HCT116 (cell line): Measurements from ENCODE around the gene ATXN1. TPM values are rescaled to one million over a fixed set of nuclear protein-coding genes. Genes with fewer than 3 reads are reported as not detected.

Experiments used
- ATAC-seq: fragments of 200-7000 bp; cut with Tn5 transposase; 2 replicates; pipeline ENCODE4 v1.9.1; 2020; ENCODE audit warnings: mild to moderate bottlenecking, moderate library complexity
- BruUV-seq: library from RNA; stranded (reverse); fragments of 400-500 nt; replicated peaks from 2 replicates; lab custom pipeline; 2021; lab: Mats Ljungman, UMichigan
- CTCF ChIA-PET: fragments of 300-600 bp; sonication (Branson Sonifier 250); formaldehyde crosslinking; loops from one replicate; lab custom pipeline; 2021; ENCODE audit warnings: antibody characterized with exemption; lab: Charles Lee
- POLR2A ChIA-PET: fragments of 300-600, 350-600 bp; sonication (Branson Sonifier 250); formaldehyde crosslinking; loops from one replicate; lab custom pipeline; 2021; ENCODE audit warnings: antibody characterized with exemption; lab: Charles Lee
- RAD21 ChIA-PET, 2 experiments: fragments of 300-600 bp; sonication (Branson Sonifier 250); formaldehyde crosslinking; loops; one replicate each; lab custom pipeline; 2023; ENCODE audit warnings: low total read pairs in 2 of 2; ENCODE audit not compliant: uncharacterized antibody in 2 of 2, unreplicated experiment in 2 of 2, low non-redundant PET in 1 of 2; lab: Charles Lee
- DNase-seq: peaks from one replicate; pipeline ENCODE4 v3.0.0-alpha.2; 2010; ENCODE audit warnings: low read depth, low spot score
- H2AFZ ChIP-seq: fragments of 200-600 bp; shearing (Covaris generic), sonication (generic); 2 replicates; pipeline ENCODE4 v1.6.1; 2017; ENCODE audit warnings: low read depth, mixed run types, mixed read lengths, antibody characterized with exemption, low read length; ENCODE audit not compliant: poor library complexity, severe bottlenecking
- H3K27ac ChIP-seq: 2 replicates; pipeline ENCODE4 v1.5.1; 2012; ENCODE audit warnings: low read depth, low read length
- H3K27me3 ChIP-seq: fragments of 200-600 bp; sonication (generic); 2 replicates; pipeline ENCODE4 v1.6.1; 2016; ENCODE audit warnings: mixed run types, low read length, mixed read lengths; ENCODE audit not compliant: insufficient read depth
- H3K36me3 ChIP-seq, 2 experiments: fragments of 200-500 bp in 1 of 2; fragments of 200-600 bp in 1 of 2; sonication (Bioruptor generic) in 1 of 2; sonication (generic) in 1 of 2; 2 replicates each; pipeline versions ENCODE4 v1.5.1 to v1.6.1; 2014 to 2016; ENCODE audit warnings: low read length in 2 of 2, inconsistent platforms in 1 of 2, mixed read lengths in 1 of 2, mixed run types in 1 of 2; ENCODE audit not compliant: insufficient read depth in 2 of 2, control insufficient read depth in 1 of 2
- H3K4me1 ChIP-seq, 2 experiments: fragments of 200-600 bp in 1 of 2; sonication (generic) in 1 of 2; 2 replicates each; pipeline versions ENCODE4 v1.5.1 to v1.6.1; 2012 to 2017; ENCODE audit warnings: low read length in 2 of 2, inconsistent platforms in 1 of 2, mild to moderate bottlenecking in 1 of 2, mixed read lengths in 1 of 2, mixed run types in 1 of 2, moderate library complexity in 1 of 2; ENCODE audit not compliant: insufficient read depth in 2 of 2, control insufficient read depth in 1 of 2
- H3K4me2 ChIP-seq: fragments of 200-600 bp; sonication (generic); 2 replicates; pipeline ENCODE4 v1.6.1; 2017; ENCODE audit warnings: mixed run types, low read length, mixed read lengths
- H3K4me3 ChIP-seq, 2 experiments: fragments of 200-600 bp in 1 of 2; sonication (generic) in 1 of 2; replicated peaks in 1 of 2; 2 replicates each; pipeline ENCODE4 v1.5.1; 2011 to 2016; ENCODE audit warnings: low read length in 2 of 2, control low read depth in 1 of 2, low read depth in 1 of 2, mild to moderate bottlenecking in 1 of 2, mixed read lengths in 1 of 2, mixed run types in 1 of 2
- H3K79me2 ChIP-seq: fragments of 200-600 bp; sonication (generic); 2 replicates; pipeline ENCODE4 v1.6.1; 2017; ENCODE audit warnings: mild to moderate bottlenecking, mixed run types, low read length, moderate library complexity, mixed read lengths; ENCODE audit not compliant: insufficient read depth
- H3K9ac ChIP-seq: fragments of 200-600 bp; sonication (generic); 2 replicates; pipeline ENCODE4 v1.6.1; 2016; ENCODE audit warnings: low read length, mixed read lengths
- H3K9me2 ChIP-seq: fragments of 200-600 bp; sonication (generic), shearing (Covaris generic); 2 replicates; pipeline ENCODE4 v1.6.1; 2017; ENCODE audit warnings: mixed run types, mild to moderate bottlenecking, moderate library complexity; ENCODE audit not compliant: insufficient read depth
- H3K9me3 ChIP-seq, 2 experiments: fragments of 200-500 bp in 1 of 2; fragments of 200-600 bp in 1 of 2; sonication (Bioruptor generic) in 1 of 2; sonication (generic) in 1 of 2; 2 replicates each; pipeline ENCODE4 v1.6.1; 2014 to 2017; ENCODE audit warnings: low read length in 2 of 2, mixed read lengths in 2 of 2, inconsistent platforms in 1 of 2, low read depth in 1 of 2, mild to moderate bottlenecking in 1 of 2, mixed run types in 1 of 2, moderate library complexity in 1 of 2; ENCODE audit not compliant: control insufficient read depth in 1 of 2, insufficient read depth in 1 of 2
- H4K20me1 ChIP-seq: fragments of 200-600 bp; sonication (generic), shearing (Covaris generic); 2 replicates; pipeline ENCODE4 v1.6.1; 2017; ENCODE audit warnings: mixed run types, mild to moderate bottlenecking, moderate library complexity; ENCODE audit not compliant: insufficient read depth
- ATF3 ChIP-seq: IDR thresholded peaks from 2 replicates; pipeline ENCODE4 v1.6.1; 2012
- CEBPB ChIP-seq: IDR thresholded peaks from 2 replicates; pipeline ENCODE4 v1.6.1; 2012; ENCODE audit warnings: low read depth
- CTCF ChIP-seq, 3 experiments: fragments of 200-600 bp in 1 of 3; sonication (generic) in 1 of 3; IDR thresholded peaks in 2 of 3; conservative IDR thresholded peaks in 1 of 3; 2 replicates each; pipeline ENCODE4 v1.5.1; 2012 to 2017; ENCODE audit warnings: low read depth in 2 of 3, low read length in 2 of 3, antibody characterized with exemption in 1 of 3, borderline replicate concordance in 1 of 3, control low read depth in 1 of 3, mild to moderate bottlenecking in 1 of 3, mixed read lengths in 1 of 3, mixed run types in 1 of 3, moderate library complexity in 1 of 3; ENCODE audit not compliant: insufficient read depth in 1 of 3
- EGR1 ChIP-seq: IDR thresholded peaks from 2 replicates; pipeline ENCODE4 v1.6.1; 2012; ENCODE audit warnings: low read depth
- EZH2phosphoT487 ChIP-seq: fragments of 200-600 bp; IDR thresholded peaks from 2 replicates; pipeline ENCODE4 v1.6.1; 2018; ENCODE audit warnings: antibody characterized with exemption, borderline replicate concordance
- FOSL1 ChIP-seq: IDR thresholded peaks from 2 replicates; pipeline ENCODE4 v1.6.1; 2012; ENCODE audit warnings: low read depth
- JUND ChIP-seq: IDR thresholded peaks from 2 replicates; pipeline ENCODE4 v1.6.1; 2012
- POLR2AphosphoS5 ChIP-seq: IDR thresholded peaks from 2 replicates; pipeline ENCODE4 v1.6.1; 2011; ENCODE audit warnings: mild to moderate bottlenecking, low read depth, low read length, moderate library complexity
- RAD21 ChIP-seq: IDR thresholded peaks from 2 replicates; pipeline ENCODE4 v1.6.1; 2012; ENCODE audit warnings: low read depth, mild to moderate bottlenecking
- REST ChIP-seq: IDR thresholded peaks from 2 replicates; pipeline ENCODE4 v1.6.1; 2012; ENCODE audit warnings: low read depth
- SP1 ChIP-seq: IDR thresholded peaks from 2 replicates; pipeline ENCODE4 v1.6.1; 2012; ENCODE audit warnings: low read depth
- TCF7L2 ChIP-seq: IDR thresholded peaks from 2 replicates; pipeline ENCODE4 v1.7.0; 2011; ENCODE audit warnings: borderline replicate concordance, inconsistent platforms; ENCODE audit not compliant: insufficient read depth, insufficient read length; ENCODE audit errors: extremely low read depth
- ZBTB33 ChIP-seq: IDR thresholded peaks from 2 replicates; pipeline ENCODE4 v1.6.1; 2011; ENCODE audit warnings: mild to moderate bottlenecking, low read length, moderate library complexity; ENCODE audit not compliant: insufficient replicate concordance; ENCODE audit errors: extremely low read depth
- intact Hi-C: fragments of 100-400 bp; cut with micrococcal nuclease; formaldehyde crosslinking; loops from 2 replicates; pipeline ENCODE4 v1.10.0; 2022
- total RNA-seq: library from RNA; stranded (reverse); gene quantifications from one replicate; pipeline ENCODE4 v1.2.1, GENCODE V29; 2021; ENCODE audit not compliant: unreplicated experiment

Gene ATXN1
- total RNA-seq, 1 experiment from 2014 or later = 21.0 TPM

GRCh38 chr6:16412982-16413381 is 348.3 kb downstream of the ATXN1 start:
- no peaks in the 10 kb centered on the region for H3K36me3 ChIP-seq
- CTCF ChIA-PET = no interaction called here
- H3K9me2 ChIP-seq = no peaks in the 10 kb centered on the region
- H3K27ac ChIP-seq = no peak overlapping the region
- DNase-seq = no peak
- H3K9ac ChIP-seq = no peak overlapping the region
- TF ChIP-seq TCF7L2 (no peak), EZH2phosphoT487 (no peak), CEBPB (no peak), CTCF (IDR thresholded peaks at IDR 0.05 in 2 of 3, conservative IDR thresholded peaks at IDR 0.05 in 1 of 3; ENCODE audit: borderline replicate concordance in 1 of 3, insufficient read depth in 1 of 3, low read depth in 2 of 3, low read length in 2 of 3) (no peak), EGR1 (no peak)
- TF ChIP-seq, all 23 proteins: peak for 0
- Histone ChIP-seq H3K4me2 (no peak overlapping the region), H4K20me1 (no peaks in the 10 kb centered on the region), H2AFZ (no peak overlapping the region), H3K27me3 (no peaks in the 10 kb centered on the region), H3K79me2 (no peaks in the 10 kb centered on the region), H3K4me1 (peaks cover 0 to 12% of the 10 kb centered on the region in 2 experiments; a peak in 1 of 4 replicates), H3K4me3 (no peak overlapping the region), H3K9me3 (no peaks in the 10 kb centered on the region)
- ChIA-PET POLR2A (no interaction called here), RAD21 (no interaction called here)
- no TSS peak for BruUV-seq
- intact Hi-C loops = no loop called here
- ATAC-seq = no peak

GRCh38 chr6:16412171-16412570 is 349.1 kb downstream of the ATXN1 start:
- Histone ChIP-seq H2AFZ (no peak overlapping the region), H3K4me2 (no peak overlapping the region), H3K36me3 (no peaks in the 10 kb centered on the region), H3K27ac (no peak overlapping the region), H3K4me3 (no peak overlapping the region), H3K27me3 (no peaks in the 10 kb centered on the region), H3K9me2 (no peaks in the 10 kb centered on the region), H3K9ac (no peak overlapping the region), H3K9me3 (no peaks in the 10 kb centered on the region), H4K20me1 (no peaks in the 10 kb centered on the region), H3K79me2 (no peaks in the 10 kb centered on the region), H3K4me1 (peaks cover 0 to 12% of the 10 kb centered on the region in 2 experiments; a peak in 1 of 4 replicates)
- no peak for DNase-seq
- CTCF ChIA-PET = no interaction called here
- intact Hi-C loops = no loop called here
- no TSS peak for BruUV-seq
- RAD21 ChIA-PET = no interaction called here
- no peak for ATAC-seq
- POLR2A ChIA-PET = no interaction called here
- TF ChIP-seq REST (no peak), POLR2AphosphoS5 (no peak), SP1 (no peak), JUND (no peak), RAD21 (no peak), EZH2phosphoT487 (no peak), FOSL1 (no peak), ZBTB33 (no peak), ATF3 (no peak)
